Panc1 (cell line): ENCODE data around the gene ADTRP.

Experiments
- POLR2AphosphoS5 ChIP-seq: IDR thresholded peaks from 2 replicates; pipeline ENCODE4 v1.6.1; 2012; ENCODE audit warnings: mild to moderate bottlenecking, low read depth, low read length, moderate library complexity
- SIN3A ChIP-seq: IDR thresholded peaks from 2 replicates; pipeline ENCODE4 v1.6.1; 2012; ENCODE audit warnings: low read depth, mild to moderate bottlenecking, low read length, moderate library complexity, borderline replicate concordance; ENCODE audit not compliant: insufficient read depth
- TF ChIP-seq, protein P1 (sequence below): fragments of 450-650 bp; IDR thresholded peaks from 2 replicates; pipeline ENCODE4 v1.5.1; 2017; ENCODE audit warnings: mild to moderate bottlenecking
- TF ChIP-seq, protein P2 (sequence below), 2 experiments: IDR thresholded peaks; 2 replicates each; pipeline ENCODE4 v1.6.1; 2011 to 2012; ENCODE audit warnings: low read depth in 2 of 2, control low read depth in 1 of 2, low read length in 1 of 2, mild to moderate bottlenecking in 1 of 2, moderate library complexity in 1 of 2; ENCODE audit not compliant: insufficient read depth in 1 of 2

DNA sequence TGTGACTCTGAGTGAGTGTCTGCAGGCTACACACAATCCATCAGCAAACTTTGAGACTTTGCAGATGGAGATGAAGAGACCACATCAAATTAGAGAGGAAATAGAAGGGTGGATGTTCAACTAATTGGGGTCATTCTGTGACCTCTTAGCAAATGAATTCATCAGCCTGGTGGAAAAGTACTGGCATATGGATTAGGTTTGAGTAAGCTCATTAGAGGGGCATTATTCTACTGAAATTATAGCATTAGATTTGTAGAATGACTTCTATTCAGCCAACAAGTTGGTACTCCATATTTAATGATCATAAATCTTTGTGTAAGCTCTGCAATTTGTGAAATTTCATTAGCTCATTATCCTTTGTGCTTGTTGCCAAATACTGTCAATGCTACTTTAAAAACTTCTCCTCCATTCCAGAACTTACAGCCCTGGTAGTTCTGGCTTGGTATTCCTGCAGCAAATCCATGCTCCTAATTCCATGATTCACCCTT, 63.8 kb downstream of the ADTRP start:
- TF ChIP-seq, protein P1, sequence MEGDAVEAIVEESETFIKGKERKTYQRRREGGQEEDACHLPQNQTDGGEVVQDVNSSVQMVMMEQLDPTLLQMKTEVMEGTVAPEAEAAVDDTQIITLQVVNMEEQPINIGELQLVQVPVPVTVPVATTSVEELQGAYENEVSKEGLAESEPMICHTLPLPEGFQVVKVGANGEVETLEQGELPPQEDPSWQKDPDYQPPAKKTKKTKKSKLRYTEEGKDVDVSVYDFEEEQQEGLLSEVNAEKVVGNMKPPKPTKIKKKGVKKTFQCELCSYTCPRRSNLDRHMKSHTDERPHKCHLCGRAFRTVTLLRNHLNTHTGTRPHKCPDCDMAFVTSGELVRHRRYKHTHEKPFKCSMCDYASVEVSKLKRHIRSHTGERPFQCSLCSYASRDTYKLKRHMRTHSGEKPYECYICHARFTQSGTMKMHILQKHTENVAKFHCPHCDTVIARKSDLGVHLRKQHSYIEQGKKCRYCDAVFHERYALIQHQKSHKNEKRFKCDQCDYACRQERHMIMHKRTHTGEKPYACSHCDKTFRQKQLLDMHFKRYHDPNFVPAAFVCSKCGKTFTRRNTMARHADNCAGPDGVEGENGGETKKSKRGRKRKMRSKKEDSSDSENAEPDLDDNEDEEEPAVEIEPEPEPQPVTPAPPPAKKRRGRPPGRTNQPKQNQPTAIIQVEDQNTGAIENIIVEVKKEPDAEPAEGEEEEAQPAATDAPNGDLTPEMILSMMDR: no peak
- TF ChIP-seq SIN3A: no peak
- no peak for TF ChIP-seq POLR2AphosphoS5
- TF ChIP-seq, protein P2, sequence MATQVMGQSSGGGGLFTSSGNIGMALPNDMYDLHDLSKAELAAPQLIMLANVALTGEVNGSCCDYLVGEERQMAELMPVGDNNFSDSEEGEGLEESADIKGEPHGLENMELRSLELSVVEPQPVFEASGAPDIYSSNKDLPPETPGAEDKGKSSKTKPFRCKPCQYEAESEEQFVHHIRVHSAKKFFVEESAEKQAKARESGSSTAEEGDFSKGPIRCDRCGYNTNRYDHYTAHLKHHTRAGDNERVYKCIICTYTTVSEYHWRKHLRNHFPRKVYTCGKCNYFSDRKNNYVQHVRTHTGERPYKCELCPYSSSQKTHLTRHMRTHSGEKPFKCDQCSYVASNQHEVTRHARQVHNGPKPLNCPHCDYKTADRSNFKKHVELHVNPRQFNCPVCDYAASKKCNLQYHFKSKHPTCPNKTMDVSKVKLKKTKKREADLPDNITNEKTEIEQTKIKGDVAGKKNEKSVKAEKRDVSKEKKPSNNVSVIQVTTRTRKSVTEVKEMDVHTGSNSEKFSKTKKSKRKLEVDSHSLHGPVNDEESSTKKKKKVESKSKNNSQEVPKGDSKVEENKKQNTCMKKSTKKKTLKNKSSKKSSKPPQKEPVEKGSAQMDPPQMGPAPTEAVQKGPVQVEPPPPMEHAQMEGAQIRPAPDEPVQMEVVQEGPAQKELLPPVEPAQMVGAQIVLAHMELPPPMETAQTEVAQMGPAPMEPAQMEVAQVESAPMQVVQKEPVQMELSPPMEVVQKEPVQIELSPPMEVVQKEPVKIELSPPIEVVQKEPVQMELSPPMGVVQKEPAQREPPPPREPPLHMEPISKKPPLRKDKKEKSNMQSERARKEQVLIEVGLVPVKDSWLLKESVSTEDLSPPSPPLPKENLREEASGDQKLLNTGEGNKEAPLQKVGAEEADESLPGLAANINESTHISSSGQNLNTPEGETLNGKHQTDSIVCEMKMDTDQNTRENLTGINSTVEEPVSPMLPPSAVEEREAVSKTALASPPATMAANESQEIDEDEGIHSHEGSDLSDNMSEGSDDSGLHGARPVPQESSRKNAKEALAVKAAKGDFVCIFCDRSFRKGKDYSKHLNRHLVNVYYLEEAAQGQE (IDR thresholded peaks at IDR 0.05; ENCODE audit: insufficient read depth in 1 of 2, low read depth in 2 of 2, low read length in 1 of 2): no peak
